HFFc6 (cell line): ENCODE results near the gene ADTRP. TPM values are rescaled to one million over a fixed set of nuclear protein-coding genes. Genes with fewer than 3 reads are reported as not detected.

Source experiments
- DNase-seq: peaks from one replicate; pipeline ENCODE4 v3.0.0-alpha.2; 2018
- H3K27ac Mint-ChIP-seq: 2 replicates; pipeline ENCODE4 v1.8.0; 2020; ENCODE audit warnings: mild to moderate bottlenecking, mixed read lengths
- H3K27me3 Mint-ChIP-seq: 2 replicates; pipeline ENCODE4 v1.8.0; 2021; ENCODE audit warnings: mild to moderate bottlenecking, moderate library complexity, mixed read lengths; ENCODE audit not compliant: insufficient read depth
- H3K36me3 Mint-ChIP-seq: 2 replicates; pipeline ENCODE4 v1.8.0; 2021; ENCODE audit warnings: low read depth, mixed read lengths
- H3K4me1 Mint-ChIP-seq: 2 replicates; pipeline ENCODE4 v1.8.0; 2020; ENCODE audit warnings: low read depth, mixed read lengths
- H3K4me3 Mint-ChIP-seq: 2 replicates; pipeline ENCODE4 v1.8.0; 2020; ENCODE audit warnings: mild to moderate bottlenecking, moderate library complexity, mixed read lengths
- H3K9me3 Mint-ChIP-seq: 2 replicates; pipeline ENCODE4 v1.8.0; 2020; ENCODE audit warnings: mild to moderate bottlenecking, mixed read lengths
- total RNA-seq, 6 experiments: library from RNA; stranded (reverse); fragmentation: NEBNext Ultra II Directional; extraction: Animal tissue kit (Norgen Biotek cat#: 25700); gene quantifications; 2 replicates in 1 of 6; 3 replicates in 5 of 6; pipeline ENCODE4 v1.2.3, GENCODE V29; 2021
- TF ChIP-seq, protein P1 (sequence below): fragments of 200-600 bp; sonication (generic); IDR thresholded peaks from 2 replicates; pipeline ENCODE4 v1.5.0; 2021; ENCODE audit warnings: antibody characterized with exemption, mild to moderate bottlenecking

Gene ADTRP
- total RNA-seq, 6 experiments from 2014 or later, result 0.24 to 0.99 (median 0.84) TPM

DNA sequence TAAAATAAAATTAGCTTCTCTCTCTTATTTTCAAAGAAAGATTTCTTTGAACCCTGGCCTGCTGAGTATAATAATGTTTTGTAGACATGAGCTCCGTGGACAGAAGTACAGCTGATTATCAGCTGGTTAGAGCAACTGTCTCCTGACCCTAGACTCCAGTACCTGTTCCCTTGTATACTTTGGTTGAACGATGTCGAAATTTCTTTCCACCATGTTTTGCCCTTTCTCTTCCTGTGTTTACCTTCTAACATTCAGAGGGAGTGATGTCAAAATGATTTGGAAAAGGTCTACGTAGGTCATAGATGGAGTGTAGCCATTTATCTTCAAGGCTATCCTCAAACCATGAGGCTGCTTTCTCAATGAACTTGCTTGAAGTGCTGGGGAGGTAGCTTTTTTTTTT is 16.8 kb upstream of the ADTRP start:
- H3K27ac Mint-ChIP-seq, result no peak overlapping the region
- H3K4me1 Mint-ChIP-seq, result peaks cover 16% of the 10 kb centered on the region
- TF ChIP-seq, protein P1, sequence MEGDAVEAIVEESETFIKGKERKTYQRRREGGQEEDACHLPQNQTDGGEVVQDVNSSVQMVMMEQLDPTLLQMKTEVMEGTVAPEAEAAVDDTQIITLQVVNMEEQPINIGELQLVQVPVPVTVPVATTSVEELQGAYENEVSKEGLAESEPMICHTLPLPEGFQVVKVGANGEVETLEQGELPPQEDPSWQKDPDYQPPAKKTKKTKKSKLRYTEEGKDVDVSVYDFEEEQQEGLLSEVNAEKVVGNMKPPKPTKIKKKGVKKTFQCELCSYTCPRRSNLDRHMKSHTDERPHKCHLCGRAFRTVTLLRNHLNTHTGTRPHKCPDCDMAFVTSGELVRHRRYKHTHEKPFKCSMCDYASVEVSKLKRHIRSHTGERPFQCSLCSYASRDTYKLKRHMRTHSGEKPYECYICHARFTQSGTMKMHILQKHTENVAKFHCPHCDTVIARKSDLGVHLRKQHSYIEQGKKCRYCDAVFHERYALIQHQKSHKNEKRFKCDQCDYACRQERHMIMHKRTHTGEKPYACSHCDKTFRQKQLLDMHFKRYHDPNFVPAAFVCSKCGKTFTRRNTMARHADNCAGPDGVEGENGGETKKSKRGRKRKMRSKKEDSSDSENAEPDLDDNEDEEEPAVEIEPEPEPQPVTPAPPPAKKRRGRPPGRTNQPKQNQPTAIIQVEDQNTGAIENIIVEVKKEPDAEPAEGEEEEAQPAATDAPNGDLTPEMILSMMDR, result no peak
- H3K36me3 Mint-ChIP-seq, result peaks cover 8% of the 10 kb centered on the region; the same call in 1 of the 2 replicates
- DNase-seq, result no peak
- H3K9me3 Mint-ChIP-seq, result peaks cover 4% of the 10 kb centered on the region; the same call in 1 of the 2 replicates
- H3K4me3 Mint-ChIP-seq, result no peak overlapping the region
- no peaks in the 10 kb centered on the region for H3K27me3 Mint-ChIP-seq

DNA sequence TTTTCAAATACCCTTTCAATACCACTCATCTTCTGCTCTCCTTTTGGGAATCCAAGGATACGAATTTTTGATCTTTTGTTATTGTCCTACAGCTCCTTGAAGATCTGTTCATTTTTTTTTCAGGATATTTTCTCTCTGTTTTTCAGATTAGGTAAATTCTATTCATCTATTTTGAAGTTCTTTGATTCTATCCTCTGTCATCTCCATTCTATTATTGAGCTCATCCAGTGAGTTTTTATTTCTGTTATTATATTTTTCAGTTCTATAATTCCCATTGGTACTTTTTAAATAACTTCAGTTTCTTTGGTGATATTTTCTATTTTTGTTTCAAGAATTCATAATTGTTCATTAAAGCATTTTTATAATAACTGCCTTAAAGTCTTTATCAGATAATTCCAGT is 14.7 kb upstream of the ADTRP start:
- TF ChIP-seq, protein P1, result no peak
- H3K27ac Mint-ChIP-seq, result no peak overlapping the region
- no peak for DNase-seq
- no peaks in the 10 kb centered on the region for H3K27me3 Mint-ChIP-seq
- H3K36me3 Mint-ChIP-seq, result peaks cover 8% of the 10 kb centered on the region; the same call in 1 of the 2 replicates
- no peak overlapping the region for H3K4me3 Mint-ChIP-seq
- peaks cover 12% of the 10 kb centered on the region for H3K4me1 Mint-ChIP-seq
- peaks cover 4% of the 10 kb centered on the region; the same call in 1 of the 2 replicates for H3K9me3 Mint-ChIP-seq

DNA sequence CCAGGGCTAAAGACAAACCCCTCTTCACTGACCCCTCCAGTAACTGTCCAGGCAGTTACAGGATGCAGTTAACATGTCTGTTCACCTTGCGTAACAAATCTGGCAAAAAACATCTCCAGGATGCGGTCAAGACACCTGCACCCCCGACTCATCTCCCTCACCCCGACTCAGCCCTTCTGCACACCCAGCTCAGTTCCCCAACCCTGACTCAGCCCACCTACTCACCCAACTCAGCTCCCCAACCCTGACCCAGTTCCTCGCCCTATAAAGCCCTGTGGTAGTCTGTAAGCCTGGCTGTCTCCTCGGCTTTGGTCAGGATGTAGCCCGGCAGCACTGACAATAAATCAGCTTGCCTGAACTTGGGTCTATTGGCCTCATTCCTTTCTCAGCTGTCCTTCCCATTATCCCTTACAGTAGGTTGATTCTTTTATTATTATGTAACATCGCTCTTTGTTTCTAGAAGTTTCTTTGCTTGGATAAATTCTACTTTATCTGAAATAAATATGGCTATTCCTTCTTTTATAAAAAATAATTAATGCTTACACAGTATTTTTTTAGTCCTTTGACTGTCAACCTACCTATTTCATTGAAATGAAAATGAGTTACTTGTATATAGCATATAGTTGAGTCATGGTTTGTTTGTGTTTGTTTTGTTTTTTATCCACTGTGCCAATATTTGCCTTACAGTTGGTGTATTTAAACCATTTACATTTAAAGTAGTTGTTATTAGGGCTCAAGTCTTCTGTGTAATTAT is 12.9 kb upstream of the ADTRP start:
- no peaks in the 10 kb centered on the region for H3K27me3 Mint-ChIP-seq
- H3K9me3 Mint-ChIP-seq, result peaks cover 4% of the 10 kb centered on the region; the same call in 1 of the 2 replicates
- no peak overlapping the region for H3K27ac Mint-ChIP-seq
- TF ChIP-seq, protein P1, result no peak
- peaks cover 7% of the 10 kb centered on the region; the same call in 1 of the 2 replicates for H3K4me1 Mint-ChIP-seq
- no peak overlapping the region for H3K4me3 Mint-ChIP-seq
- no peak for DNase-seq
- peaks cover 8% of the 10 kb centered on the region; the same call in 1 of the 2 replicates for H3K36me3 Mint-ChIP-seq

DNA sequence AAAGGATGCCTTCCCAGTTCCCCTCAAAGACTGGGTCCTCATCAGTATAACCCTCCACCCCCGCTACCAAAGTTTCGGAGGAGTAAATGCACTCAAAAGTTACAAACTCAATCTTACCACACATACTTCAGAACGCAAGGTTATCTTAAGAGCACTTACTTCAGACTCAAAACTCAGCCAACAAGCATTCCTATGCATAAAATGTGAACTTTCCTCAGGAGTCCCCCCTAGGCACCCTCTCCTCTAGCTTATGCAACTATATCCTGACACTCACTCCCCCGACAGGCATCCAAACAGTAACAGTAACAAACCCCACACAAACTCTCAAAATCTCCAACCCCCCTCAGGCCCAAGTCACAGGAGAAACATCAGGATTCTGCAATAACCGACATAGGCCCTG is 11.1 kb upstream of the ADTRP start:
- H3K9me3 Mint-ChIP-seq, result peaks cover 4% of the 10 kb centered on the region; the same call in 1 of the 2 replicates
- DNase-seq, result no peak
- TF ChIP-seq, protein P1, result no peak

DNA sequence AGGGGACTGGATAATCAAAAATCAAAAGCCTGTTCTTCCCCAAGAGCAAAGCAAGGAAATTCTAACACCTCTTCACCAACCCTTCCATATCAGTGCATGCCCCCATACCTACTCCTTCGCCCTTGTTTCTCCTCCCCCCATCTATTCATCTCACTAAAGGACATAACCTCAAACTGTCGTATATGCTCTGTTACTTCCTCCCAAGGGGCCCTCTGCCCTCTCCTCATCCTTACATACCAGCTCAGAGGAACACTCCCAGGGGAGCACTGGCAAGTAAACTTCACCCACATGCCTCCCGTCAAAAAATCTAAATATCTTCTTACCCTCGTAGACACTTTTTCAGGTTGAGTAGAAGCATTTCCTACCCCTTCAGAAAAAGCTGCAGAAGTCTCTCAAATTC is 9.4 kb upstream of the ADTRP start:
- Mint-ChIP-seq H3K9me3 (peaks cover 3% of the 10 kb centered on the region; the same call in 1 of the 2 replicates), H3K27me3 (peaks cover 2% of the 10 kb centered on the region), H3K4me1 (peaks cover 5% of the 10 kb centered on the region; the same call in 1 of the 2 replicates), H3K4me3 (no peak overlapping the region), H3K36me3 (peaks cover 9% of the 10 kb centered on the region; the same call in 1 of the 2 replicates), H3K27ac (no peak overlapping the region)
- TF ChIP-seq, protein P1, result no peak
- no peak for DNase-seq

More for the DNA sequence above, 11.1 kb upstream of the ADTRP start:
- Mint-ChIP-seq H3K27me3 (peaks cover 2% of the 10 kb centered on the region; the same call in 1 of the 2 replicates), H3K4me1 (peaks cover 5% of the 10 kb centered on the region), H3K27ac (no peak overlapping the region), H3K36me3 (peaks cover 8% of the 10 kb centered on the region; the same call in 1 of the 2 replicates), H3K4me3 (no peak overlapping the region)
